Activated naive CD8-positive, alpha-beta T cell treated with anti-CD3 and anti-CD28 coated beads, Interleukin-2, amount 10 ng/mL, durations not matched to agents 7 days and 5 days (primary cell): ENCODE data around the gene AGBL4. TPM values are rescaled to one million over a fixed set of nuclear protein-coding genes. Genes with fewer than 3 reads are reported as not detected.

ENCODE experiments used
- ATAC-seq: fragments of 150-1000 bp; cut with Tn5 transposase; one replicate; pipeline ENCODE4 v1.10.0; 2021; ENCODE audit warnings: low read depth, moderate library complexity
- POLR2A ChIA-PET: fragments of 350-600 bp; sonication (Branson Sonifier 250); formaldehyde crosslinking; loops from one replicate; lab custom pipeline; 2021; ENCODE audit warnings: antibody characterized with exemption; lab: Charles Lee
- DNase-seq: peaks from one replicate; pipeline ENCODE4 v3.0.0; 2021
- H3K27ac Mint-ChIP-seq: one replicate; pipeline ENCODE4 v1.8.0; 2022; ENCODE audit warnings: mild to moderate bottlenecking, mixed read lengths
- H3K27me3 Mint-ChIP-seq: one replicate; pipeline ENCODE4 v1.8.0; 2022; ENCODE audit warnings: mild to moderate bottlenecking, moderate library complexity, mixed read lengths
- H3K36me3 Mint-ChIP-seq: one replicate; pipeline ENCODE4 v1.8.0; 2021; ENCODE audit warnings: mild to moderate bottlenecking, mixed read lengths
- H3K4me1 Mint-ChIP-seq: one replicate; pipeline ENCODE4 v1.8.0; 2021; ENCODE audit warnings: mixed read lengths
- H3K4me3 Mint-ChIP-seq: one replicate; pipeline ENCODE4 v1.8.0; 2022; ENCODE audit warnings: mild to moderate bottlenecking, moderate library complexity, mixed read lengths
- H3K9me3 Mint-ChIP-seq: one replicate; pipeline ENCODE4 v1.8.0; 2021; ENCODE audit warnings: mixed read lengths
- total RNA-seq, 2 experiments: library from RNA; stranded (reverse); gene quantifications; one replicate each; pipeline ENCODE4 v1.2.3, GENCODE V29; 2021

The AGBL4 gene
- total RNA-seq, 2 experiments from 2014 or later: not detected

DNA sequence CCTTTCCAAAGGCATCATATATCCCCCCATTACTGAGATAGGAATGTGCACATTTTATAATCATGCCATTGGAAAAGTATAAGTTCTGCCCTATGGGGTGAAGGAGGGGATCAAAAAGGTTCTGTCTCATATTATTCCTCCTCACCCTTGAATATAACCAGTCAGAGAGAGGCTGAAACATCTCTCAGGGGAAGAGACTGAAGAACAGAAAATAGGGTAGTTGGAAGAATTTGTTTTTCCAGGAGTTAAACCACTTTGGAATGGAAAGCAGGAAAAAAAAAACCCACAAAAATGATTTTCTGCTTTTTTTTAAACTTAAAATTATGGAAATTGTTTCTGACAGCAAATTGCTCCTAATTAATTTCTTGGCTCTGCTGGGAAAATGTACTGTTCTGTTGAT is 1194.3 kb downstream of the AGBL4 start:
- POLR2A ChIA-PET: no interaction called here
- H3K4me3 Mint-ChIP-seq: no peak overlapping the region
- ATAC-seq (no peak), DNase-seq (no peak)
- peaks cover 18% of the 10 kb centered on the region for H3K27me3 Mint-ChIP-seq
- no peaks in the 10 kb centered on the region for H3K4me1 Mint-ChIP-seq
- no peaks in the 10 kb centered on the region for H3K9me3 Mint-ChIP-seq
- no peaks in the 10 kb centered on the region for H3K36me3 Mint-ChIP-seq
- no peak overlapping the region for H3K27ac Mint-ChIP-seq

DNA sequence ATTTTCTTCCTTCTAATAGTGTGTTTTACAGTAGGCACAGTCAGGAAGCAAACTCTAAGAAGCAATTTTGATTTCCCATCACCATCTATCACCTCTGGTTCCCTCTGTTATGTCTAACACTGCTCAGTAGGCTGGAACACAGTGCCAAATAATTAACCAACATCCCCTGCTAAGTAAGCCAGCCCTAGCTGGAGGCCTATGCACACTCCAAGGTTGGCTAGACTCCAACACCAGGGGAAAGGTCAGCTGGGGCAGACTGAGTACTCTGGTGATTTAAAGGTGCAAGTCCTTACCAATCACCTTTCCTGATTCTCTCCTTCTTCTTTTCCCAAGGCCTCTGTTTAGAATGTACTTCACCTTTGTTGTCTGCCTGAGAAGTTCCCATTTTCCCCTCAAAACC is 1200.6 kb downstream of the AGBL4 start:
- H3K27ac Mint-ChIP-seq: no peak overlapping the region
- H3K27me3 Mint-ChIP-seq: peaks cover 17% of the 10 kb centered on the region
- no peak for ATAC-seq
- no peaks in the 10 kb centered on the region for H3K36me3 Mint-ChIP-seq
- DNase-seq: no peak
- H3K9me3 Mint-ChIP-seq: no peaks in the 10 kb centered on the region
- POLR2A ChIA-PET: no interaction called here
- H3K4me1 Mint-ChIP-seq: no peaks in the 10 kb centered on the region
- no peak overlapping the region for H3K4me3 Mint-ChIP-seq

GRCh38 chr1:48820491-48820890 is 1203.3 kb downstream of the AGBL4 start:
- Mint-ChIP-seq H3K36me3 (no peaks in the 10 kb centered on the region), H3K9me3 (no peaks in the 10 kb centered on the region), H3K4me1 (no peaks in the 10 kb centered on the region), H3K27ac (no peak overlapping the region), H3K27me3 (peaks cover 9% of the 10 kb centered on the region), H3K4me3 (no peak overlapping the region)
- POLR2A ChIA-PET: no interaction called here
- DNase-seq: no peak
- no peak for ATAC-seq

DNA sequence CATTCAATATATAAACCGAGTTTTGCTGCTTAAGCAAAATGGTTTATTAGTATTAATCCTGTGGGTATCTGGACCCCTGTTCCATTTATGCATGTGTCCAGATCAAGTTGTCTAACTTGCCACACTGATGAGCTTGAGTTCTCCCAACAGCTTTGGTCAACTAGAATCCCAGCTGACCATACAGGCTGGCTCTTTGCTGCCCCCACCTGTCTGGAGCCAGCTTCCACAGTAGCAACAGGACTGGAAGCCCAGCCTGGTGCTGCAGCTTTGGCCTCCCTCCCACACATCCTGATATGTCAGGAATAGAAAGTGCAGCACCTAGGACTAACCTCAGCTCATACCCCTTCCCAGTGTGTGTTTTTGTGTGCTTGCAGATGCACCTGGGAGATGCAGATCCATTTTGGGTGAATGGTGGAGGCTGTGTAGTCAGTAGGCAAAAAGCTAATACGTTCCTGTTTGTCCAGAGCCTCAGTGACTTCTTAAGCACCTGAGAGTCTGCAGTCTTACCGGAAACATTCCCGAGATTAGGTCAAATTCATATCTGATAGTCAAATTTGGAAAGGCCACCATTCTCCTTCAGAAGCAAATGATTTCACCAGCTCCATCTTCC is 1206.1 kb downstream of the AGBL4 start:
- DNase-seq (peak; percentile 43), ATAC-seq (no peak)
- no peaks in the 10 kb centered on the region for H3K9me3 Mint-ChIP-seq
- H3K36me3 Mint-ChIP-seq: no peaks in the 10 kb centered on the region
- no peaks in the 10 kb centered on the region for H3K4me1 Mint-ChIP-seq
- peaks cover 12% of the 10 kb centered on the region for H3K27me3 Mint-ChIP-seq
- H3K27ac Mint-ChIP-seq: no peak overlapping the region
- H3K4me3 Mint-ChIP-seq: no peak overlapping the region
- POLR2A ChIA-PET: no interaction called here

DNA sequence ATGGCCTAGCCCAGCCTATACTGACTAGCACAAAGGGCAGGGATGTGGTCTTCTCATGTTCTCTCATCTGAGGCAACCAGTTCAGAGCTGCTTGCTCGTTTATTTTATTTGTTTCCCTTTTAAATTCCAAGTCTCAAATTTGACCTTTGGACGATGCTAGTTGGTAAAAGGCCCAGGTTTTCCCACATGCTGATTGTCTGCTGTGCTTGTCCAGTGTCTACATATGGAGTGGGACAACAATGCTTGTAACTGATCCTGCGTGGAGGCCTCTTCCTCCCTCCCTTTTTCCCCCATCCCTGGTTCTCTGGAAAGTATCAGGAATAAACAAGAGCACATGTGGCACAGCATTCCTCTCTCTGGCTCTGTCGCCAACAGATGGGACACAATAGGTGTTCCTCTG is 1213.0 kb downstream of the AGBL4 start:
- Mint-ChIP-seq H3K36me3 (no peaks in the 10 kb centered on the region), H3K27ac (no peak overlapping the region), H3K27me3 (peaks cover 6% of the 10 kb centered on the region), H3K9me3 (no peaks in the 10 kb centered on the region), H3K4me3 (no peak overlapping the region), H3K4me1 (no peaks in the 10 kb centered on the region)
- POLR2A ChIA-PET: no interaction called here
- no peak for ATAC-seq
- no peak for DNase-seq

DNA sequence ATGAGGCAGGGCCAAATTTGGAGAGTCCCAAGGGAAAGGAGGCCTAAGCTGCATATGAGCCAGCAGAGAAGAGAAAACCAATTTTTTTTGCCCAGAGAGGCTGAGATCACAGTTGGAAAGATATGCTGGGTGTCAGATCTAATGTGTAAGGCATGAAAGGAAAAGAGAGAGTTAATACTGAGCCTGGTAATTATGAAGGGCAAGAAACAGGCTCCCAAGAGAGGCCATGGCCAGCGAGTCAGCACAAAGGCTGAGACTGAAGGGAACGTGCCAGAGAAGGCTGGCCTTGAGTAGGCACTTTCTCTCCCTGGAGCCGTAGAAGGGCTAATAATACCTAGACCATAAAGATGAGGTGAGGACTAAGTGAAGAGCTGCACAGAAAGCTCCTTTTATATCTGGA is 1215.3 kb downstream of the AGBL4 start:
- H3K4me1 Mint-ChIP-seq: no peaks in the 10 kb centered on the region
- H3K27ac Mint-ChIP-seq: no peak overlapping the region
- no peaks in the 10 kb centered on the region for H3K36me3 Mint-ChIP-seq
- ATAC-seq: no peak
- POLR2A ChIA-PET: no interaction called here
- DNase-seq: no peak
- H3K4me3 Mint-ChIP-seq: no peak overlapping the region
- no peaks in the 10 kb centered on the region for H3K9me3 Mint-ChIP-seq
- H3K27me3 Mint-ChIP-seq: peaks cover 11% of the 10 kb centered on the region

- Mint-ChIP-seq H3K4me1 (no peaks in the 10 kb centered on the region), H3K4me3 (no peak overlapping the region), H3K36me3 (no peaks in the 10 kb centered on the region), H3K9me3 (no peaks in the 10 kb centered on the region), H3K27me3 (peaks cover 10% of the 10 kb centered on the region), H3K27ac (no peak overlapping the region)
- ATAC-seq (no peak), DNase-seq (no peak)
- POLR2A ChIA-PET: no interaction called here
These were observed 1216.0 kb downstream of the AGBL4 start for GRCh38 chr1:48807554-48808260.

DNA sequence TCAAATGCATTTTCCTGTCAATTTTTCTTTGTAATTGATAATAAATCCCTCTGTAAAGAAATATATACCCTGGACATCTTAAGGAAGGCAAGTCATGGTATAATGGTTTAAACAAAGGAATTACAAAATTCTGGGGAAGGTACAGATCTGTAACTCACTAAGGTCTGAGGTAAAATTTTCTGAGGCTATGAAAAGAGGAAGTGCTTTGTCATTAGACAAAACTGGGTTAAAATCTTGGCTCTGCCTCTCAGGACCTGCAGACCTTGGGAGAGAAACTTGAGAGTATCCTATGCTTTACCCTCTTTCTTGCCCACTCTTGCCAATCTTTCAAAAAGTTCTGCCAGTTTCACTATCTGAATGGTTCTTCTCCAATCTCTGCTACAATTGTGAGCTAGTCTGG is 1220.3 kb downstream of the AGBL4 start:
- no peaks in the 10 kb centered on the region for H3K9me3 Mint-ChIP-seq
- DNase-seq (no peak), ATAC-seq (no peak)
- no peaks in the 10 kb centered on the region for H3K36me3 Mint-ChIP-seq
- POLR2A ChIA-PET: no interaction called here
- no peak overlapping the region for H3K27ac Mint-ChIP-seq
- no peaks in the 10 kb centered on the region for H3K4me1 Mint-ChIP-seq
- H3K4me3 Mint-ChIP-seq: no peak overlapping the region
- H3K27me3 Mint-ChIP-seq: peaks cover 24% of the 10 kb centered on the region

GRCh38 chr1:48794816-48795215 is 1228.9 kb downstream of the AGBL4 start:
- peaks cover 1% of the 10 kb centered on the region for H3K9me3 Mint-ChIP-seq

GRCh38 chr1:48793863-48794262 is 1229.9 kb downstream of the AGBL4 start:
- H3K27me3 Mint-ChIP-seq: peaks cover 7% of the 10 kb centered on the region
- DNase-seq: no peak
- no peak overlapping the region for H3K27ac Mint-ChIP-seq
- H3K36me3 Mint-ChIP-seq: peaks cover 2% of the 10 kb centered on the region
- H3K4me3 Mint-ChIP-seq: no peak overlapping the region
- H3K4me1 Mint-ChIP-seq: peaks cover 12% of the 10 kb centered on the region
- peaks cover 1% of the 10 kb centered on the region for H3K9me3 Mint-ChIP-seq
- no peak for ATAC-seq
- POLR2A ChIA-PET: no interaction called here

More at GRCh38 chr1:48794816-48795215, 1228.9 kb downstream of the AGBL4 start:
- no peak for DNase-seq
- H3K36me3 Mint-ChIP-seq: peaks cover 2% of the 10 kb centered on the region
- H3K4me3 Mint-ChIP-seq: no peak overlapping the region
- peaks cover 14% of the 10 kb centered on the region for H3K27me3 Mint-ChIP-seq
- ATAC-seq: no peak
- no peak overlapping the region for H3K27ac Mint-ChIP-seq
- H3K4me1 Mint-ChIP-seq: peaks cover 9% of the 10 kb centered on the region
- POLR2A ChIA-PET: no interaction called here

- DNase-seq: no peak
- ATAC-seq: no peak
- Mint-ChIP-seq H3K4me1 (peaks cover 12% of the 10 kb centered on the region), H3K27ac (no peak overlapping the region), H3K36me3 (peaks cover 2% of the 10 kb centered on the region), H3K9me3 (peaks cover 1% of the 10 kb centered on the region), H3K27me3 (peaks cover 4% of the 10 kb centered on the region), H3K4me3 (no peak overlapping the region)
- POLR2A ChIA-PET: no interaction called here
These were observed 1230.8 kb downstream of the AGBL4 start for GRCh38 chr1:48792961-48793360.

- peaks cover 4% of the 10 kb centered on the region for H3K27me3 Mint-ChIP-seq
- H3K27ac Mint-ChIP-seq: no peak overlapping the region
- no peak overlapping the region for H3K4me3 Mint-ChIP-seq
- no peak for ATAC-seq
- POLR2A ChIA-PET: no interaction called here
- no peak for DNase-seq
- peaks cover 1% of the 10 kb centered on the region for H3K9me3 Mint-ChIP-seq
- H3K4me1 Mint-ChIP-seq: peaks cover 12% of the 10 kb centered on the region
- H3K36me3 Mint-ChIP-seq: peaks cover 2% of the 10 kb centered on the region
These were observed 1233.4 kb downstream of the AGBL4 start for GRCh38 chr1:48790397-48790796.

DNA sequence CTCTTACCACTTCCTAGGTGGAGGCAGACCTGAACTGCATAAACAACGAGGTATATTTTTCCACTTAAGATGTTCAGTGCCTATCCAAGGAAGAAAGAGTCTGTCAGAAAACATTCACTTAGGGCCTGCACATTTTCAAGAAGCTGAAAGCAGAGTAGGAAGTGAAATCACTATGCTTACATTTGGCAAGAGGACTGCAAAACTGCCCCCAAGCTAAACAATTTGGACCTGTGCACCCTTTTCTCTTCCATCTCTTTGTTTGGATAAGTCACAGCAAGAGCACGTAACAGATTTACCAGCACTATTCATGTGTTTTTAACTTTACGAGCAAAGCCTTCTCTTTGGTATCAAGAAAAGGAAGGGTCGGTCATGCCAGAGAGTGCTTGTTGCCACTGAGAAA is 1233.9 kb downstream of the AGBL4 start:
- peaks cover 1% of the 10 kb centered on the region for H3K9me3 Mint-ChIP-seq
- ATAC-seq: no peak
- peaks cover 2% of the 10 kb centered on the region for H3K36me3 Mint-ChIP-seq
- no peak overlapping the region for H3K4me3 Mint-ChIP-seq
- POLR2A ChIA-PET: no interaction called here
- no peak overlapping the region for H3K27ac Mint-ChIP-seq
- H3K4me1 Mint-ChIP-seq: peaks cover 12% of the 10 kb centered on the region
- DNase-seq: no peak
- H3K27me3 Mint-ChIP-seq: peaks cover 6% of the 10 kb centered on the region

- H3K9me3 Mint-ChIP-seq: no peaks in the 10 kb centered on the region
- peaks cover 2% of the 10 kb centered on the region for H3K27me3 Mint-ChIP-seq
- H3K36me3 Mint-ChIP-seq: no peaks in the 10 kb centered on the region
- DNase-seq (no peak), ATAC-seq (no peak)
- H3K4me1 Mint-ChIP-seq: peaks cover 7% of the 10 kb centered on the region
- H3K27ac Mint-ChIP-seq: no peak overlapping the region
- H3K4me3 Mint-ChIP-seq: no peak overlapping the region
- POLR2A ChIA-PET: no interaction called here
These were observed 1237.9 kb downstream of the AGBL4 start for GRCh38 chr1:48785869-48786268.
